Activated T-helper 1 cell treated with Interleukin-2 at 50 U/mL for 16 hours (primary cell): Measurements from ENCODE around the gene MED13L.
"Not testable (repeated sequence)": the region's sequence is repeated elsewhere in the genome, so short reads cannot be mapped to it uniquely, and the experiment has no call there.

Source experiments
- DNase-seq: peaks from one replicate; pipeline ENCODE4 v3.0.0-alpha.2; 2020; ENCODE audit warnings: low read depth

MED13L gene

GRCh38 chr12:116054280-116054679, 223.2 kb downstream of the MED13L start:
- DNase-seq: no peak

GRCh38 chr12:116053479-116054200, 223.9 kb downstream of the MED13L start:
- DNase-seq: no peak

GRCh38 chr12:116050275-116050674, 227.2 kb downstream of the MED13L start:
- no peak for DNase-seq

GRCh38 chr12:116048879-116049278, 228.6 kb downstream of the MED13L start:
- no peak for DNase-seq

GRCh38 chr12:116046039-116046438, 231.5 kb downstream of the MED13L start:
- DNase-seq: no peak

GRCh38 chr12:116045150-116045549, 232.3 kb downstream of the MED13L start:
- no peak for DNase-seq

GRCh38 chr12:116043659-116044535, 233.6 kb downstream of the MED13L start:
- DNase-seq: no peak

GRCh38 chr12:116040402-116040801, 237.1 kb downstream of the MED13L start:
- no peak for DNase-seq

- no peak for DNase-seq
Observed at GRCh38 chr12:116039081-116039480, 238.4 kb downstream of the MED13L start.

- DNase-seq: no peak
Observed at GRCh38 chr12:116037941-116038837, 239.3 kb downstream of the MED13L start.

- DNase-seq: no peak
Observed at GRCh38 chr12:116033765-116034164, 243.7 kb downstream of the MED13L start.

- not testable (repeated sequence) for DNase-seq
Observed at GRCh38 chr12:116031624-116032023, 245.9 kb downstream of the MED13L start.

GRCh38 chr12:116028619-116029018, 248.9 kb downstream of the MED13L start:
- no peak for DNase-seq

GRCh38 chr12:116027551-116027821, 250.0 kb downstream of the MED13L start:
- no peak for DNase-seq

GRCh38 chr12:116026768-116027550, 250.5 kb downstream of the MED13L start:
- DNase-seq: no peak

- DNase-seq: no peak
Observed at GRCh38 chr12:116026346-116026745, 251.1 kb downstream of the MED13L start.

GRCh38 chr12:116024769-116025168, 252.7 kb downstream of the MED13L start:
- no peak for DNase-seq

GRCh38 chr12:116019415-116019814, 258.1 kb downstream of the MED13L start:
- DNase-seq: no peak

- DNase-seq: no peak
Observed at GRCh38 chr12:116018282-116018681, 259.2 kb downstream of the MED13L start.

- no peak for DNase-seq
Observed at GRCh38 chr12:116015525-116015924, 262.0 kb downstream of the MED13L start.

GRCh38 chr12:116012757-116013156, 264.7 kb downstream of the MED13L start:
- DNase-seq: no peak

GRCh38 chr12:116011217-116011616, 266.3 kb downstream of the MED13L start:
- DNase-seq: no peak
